ENCODE data around the gene SMIM45. TPM values are rescaled to one million over a fixed set of nuclear protein-coding genes. Genes with fewer than 3 reads are reported as not detected.

The SMIM45 gene

DNA sequence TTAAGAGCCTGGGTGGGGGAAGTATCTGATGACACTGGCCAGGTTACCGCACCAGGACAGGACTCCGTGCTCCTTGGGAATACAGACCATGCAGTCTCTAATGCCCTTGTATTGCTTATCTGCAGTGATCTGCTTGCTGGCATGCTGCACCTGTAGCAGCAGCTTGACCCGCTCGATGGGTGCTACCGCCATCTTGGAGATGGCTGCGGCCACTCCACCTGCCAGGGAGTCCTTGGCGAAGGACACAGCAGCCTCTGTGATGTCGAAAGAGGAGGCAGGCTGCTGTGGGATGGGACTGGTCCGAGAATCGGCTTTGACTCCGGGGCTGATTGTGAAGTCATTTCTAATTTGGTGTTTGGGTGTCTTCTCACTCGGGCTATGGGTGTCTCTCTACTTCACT is 49.8 kb downstream of the SMIM45 start:
- POLR2A ChIA-PET: no interaction called here
- CTCF ChIA-PET: no interaction called here
- Mint-ChIP-seq H3K4me1 (ENCODE audit: insufficient read depth, unreplicated experiment) (no peaks in the 10 kb centered on the region), H3K27ac (ENCODE audit: low read depth, unreplicated experiment) (no peak overlapping the region), H3K27me3 (ENCODE audit: insufficient read depth, unreplicated experiment) (no peaks in the 10 kb centered on the region), H3K36me3 (ENCODE audit: insufficient read depth, unreplicated experiment) (no peaks in the 10 kb centered on the region), H3K4me3 (ENCODE audit: unreplicated experiment) (no peak overlapping the region), H3K9me3 (ENCODE audit: unreplicated experiment) (peaks cover 6% of the 10 kb centered on the region)
- no peak for TF ChIP-seq CTCF (IDR thresholded peaks at IDR 0.05; ENCODE audit: unreplicated experiment)
- intact Hi-C loops (cut with micrococcal nuclease): no loop called here
- BruUV-seq (replicated peaks): no TSS peak
- DNase-seq (ENCODE audit: unreplicated experiment): no peak

DNA sequence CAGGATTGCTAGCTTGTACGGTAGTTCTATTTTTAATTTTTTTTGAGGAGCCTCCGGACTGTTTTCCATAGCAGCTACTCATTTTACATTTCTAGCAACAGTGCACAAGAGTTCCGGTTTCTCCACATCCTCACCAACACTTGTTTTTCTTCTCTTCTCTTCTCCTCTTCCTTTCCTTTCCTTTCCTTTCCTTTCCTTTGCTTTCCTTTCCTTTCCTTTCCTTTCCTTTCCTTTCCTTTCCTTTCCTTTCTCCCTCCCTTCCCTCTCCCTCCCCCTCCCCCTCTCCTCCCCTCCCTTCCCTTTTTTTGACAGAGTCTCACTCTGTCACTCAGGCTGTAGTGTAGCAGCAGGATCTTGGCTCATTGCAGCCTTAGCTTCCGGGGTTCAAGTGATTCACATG is 56.0 kb downstream of the SMIM45 start:
- POLR2A ChIA-PET: interaction anchor here (0.6 kb wide), 1 partner anchor 301 kb away, joined by 3 read pairs; no protein-coding TSS in a partner anchor

More for the DNA sequence above, 56.0 kb downstream of the SMIM45 start:
- intact Hi-C loops (cut with micrococcal nuclease): no loop called here
- CTCF ChIA-PET: interaction anchor here (0.5 to 1.2 kb wide), 3 partner anchors 10 to 25 kb away, joined by 3 read pairs; no protein-coding TSS in a partner anchor
- Mint-ChIP-seq H3K4me3 (ENCODE audit: unreplicated experiment) (no peak overlapping the region), H3K27ac (ENCODE audit: low read depth, unreplicated experiment) (no peak overlapping the region), H3K4me1 (ENCODE audit: insufficient read depth, unreplicated experiment) (no peaks in the 10 kb centered on the region), H3K9me3 (ENCODE audit: unreplicated experiment) (peaks cover 13% of the 10 kb centered on the region), H3K36me3 (ENCODE audit: insufficient read depth, unreplicated experiment) (peaks cover 14% of the 10 kb centered on the region), H3K27me3 (ENCODE audit: insufficient read depth, unreplicated experiment) (peaks cover 12% of the 10 kb centered on the region)
- no peak for TF ChIP-seq CTCF (IDR thresholded peaks at IDR 0.05; ENCODE audit: unreplicated experiment)
- DNase-seq (ENCODE audit: unreplicated experiment): no peak
- BruUV-seq (replicated peaks): no TSS peak

Other genes starting within 250 kb of the SMIM45 start
- 4.0 and 4.3 TPM in 2 replicates for gene CCDC134, start 151.5 kb upstream of the SMIM45 start, total RNA-seq (2022)
- gene SREBF2, start 119.0 kb upstream of the SMIM45 start, total RNA-seq (2022): 88.4 and 104 TPM in 2 replicates
- not detected in 2 replicates for gene SHISA8, start 37.1 kb upstream of the SMIM45 start, total RNA-seq (2022)
- 0.12 TPM in 2 replicates for gene TNFRSF13C, start 25.3 kb upstream of the SMIM45 start, total RNA-seq (2022)
- gene CENPM, start 5.0 kb upstream of the SMIM45 start, total RNA-seq (2022): 9.1 and 21.1 TPM in 2 replicates
- gene SEPTIN3, start 17.3 kb downstream of the SMIM45 start, total RNA-seq (2022): 0.21 and 0.29 TPM in 2 replicates
- gene WBP2NL, start 46.6 kb downstream of the SMIM45 start, total RNA-seq (2022): 0.66 and 1.1 TPM in 2 replicates
- 8.0 and 9.1 TPM in 2 replicates for gene NAGA, start 118.7 kb downstream of the SMIM45 start, total RNA-seq (2022)
- 0.27 TPM in 1 of 2 replicates, not detected in the other for gene PHETA2, start 122.1 kb downstream of the SMIM45 start, total RNA-seq (2022)
- 76.9 and 96.7 TPM in 2 replicates for gene SMDT1, start 127.5 kb downstream of the SMIM45 start, total RNA-seq (2022)
- 74.9 and 80.4 TPM in 2 replicates for gene NDUFA6, start 138.6 kb downstream of the SMIM45 start, total RNA-seq (2022)
- 2.0 and 3.5 TPM in 2 replicates for gene CYP2D6, start 178.7 kb downstream of the SMIM45 start, total RNA-seq (2022)